GM18499 (cell line): Measurements from ENCODE around the gene GOLGB1.
"Not testable (repeated sequence)": the region's sequence is repeated elsewhere in the genome, so short reads cannot be mapped to it uniquely, and the experiment has no call there.

Experiments
- ATAC-seq: cut with Tn5 transposase; IDR thresholded peaks from one replicate; pipeline ENCODE4 v1.9.1; 2021; ENCODE audit warnings: moderate number of reproducible peaks; ENCODE audit not compliant: insufficient read depth, unreplicated experiment

The GOLGB1 gene

GRCh38 chr3:121749276-121750086 lies at the start of gene GOLGB1:
TSS of gene GOLGB1 (minus strand) at chr3:121749741. CDS start at chr3:121730971, 18,770 bp downstream.
- peak; percentile 98 for ATAC-seq

- no peak for ATAC-seq
Measured at GRCh38 chr3:121796970-121797369, 47.4 kb upstream of the GOLGB1 start.

GRCh38 chr3:121794264-121794983 lies 44.9 kb upstream of the GOLGB1 start:
- ATAC-seq, result no peak

GRCh38 chr3:121793078-121793477 lies 43.5 kb upstream of the GOLGB1 start:
- ATAC-seq, result no peak

GRCh38 chr3:121786485-121786884 lies 36.9 kb upstream of the GOLGB1 start:
- ATAC-seq, result no peak

GRCh38 chr3:121782784-121783183 lies 33.2 kb upstream of the GOLGB1 start:
- ATAC-seq, result not testable (repeated sequence)

- no peak for ATAC-seq
Measured at GRCh38 chr3:121781611-121782010, 32.1 kb upstream of the GOLGB1 start.

- not testable (repeated sequence) for ATAC-seq
Measured at GRCh38 chr3:121775095-121775494, 25.6 kb upstream of the GOLGB1 start.

- ATAC-seq, result no peak
Measured at GRCh38 chr3:121769246-121769645, 19.7 kb upstream of the GOLGB1 start.

- no peak for ATAC-seq
Measured at GRCh38 chr3:121768452-121768851, 18.9 kb upstream of the GOLGB1 start.

- ATAC-seq, result no peak
Measured at GRCh38 chr3:121759541-121760202, 10.1 kb upstream of the GOLGB1 start.

- no peak for ATAC-seq
Measured at GRCh38 chr3:121758727-121759450, 9.3 kb upstream of the GOLGB1 start.

GRCh38 chr3:121757812-121758545 lies 8.4 kb upstream of the GOLGB1 start:
- ATAC-seq, result no peak

GRCh38 chr3:121757087-121757811 lies 7.7 kb upstream of the GOLGB1 start:
- ATAC-seq, result no peak

GRCh38 chr3:121752772-121753171 lies 3.2 kb upstream of the GOLGB1 start:
- no peak for ATAC-seq

- no peak for ATAC-seq
Measured at GRCh38 chr3:121752261-121752660, 2.7 kb upstream of the GOLGB1 start.

GRCh38 chr3:121750087-121750415 lies 510 bp upstream of the GOLGB1 start:
- no peak for ATAC-seq

- no peak for ATAC-seq
Measured at GRCh38 chr3:121748680-121749275, 763 bp downstream of the GOLGB1 start.

GRCh38 chr3:121747976-121748375 lies 1.6 kb downstream of the GOLGB1 start:
- ATAC-seq, result no peak
